Astrocyte (in vitro differentiated cells and primary cell): ENCODE results near the gene PDSS1. TPM values are rescaled to one million over a fixed set of nuclear protein-coding genes. Genes with fewer than 3 reads are reported as not detected.
A peak's percentile ranks its signal among the peaks of the same experiment; 100 is the strongest.

ENCODE experiments used
- DNase-seq: peaks from one replicate; pipeline ENCODE4 v3.0.0-alpha.2; 2010; ENCODE audit warnings: low read depth
- FAIRE-seq: peaks from 2 replicates; lab custom pipeline; 2011; peaks lifted over from hg19 to GRCh38; lab: Jason Lieb, UNC
- H2AFZ ChIP-seq: 2 replicates; pipeline ENCODE4 v1.6.0; 2012; ENCODE audit warnings: low read depth, low read length, inconsistent platforms
- H3K27ac ChIP-seq: 2 replicates; pipeline ENCODE4 v1.5.1; 2011; ENCODE audit warnings: low read depth, low read length, inconsistent platforms
- H3K27me3 ChIP-seq: 2 replicates; pipeline ENCODE4 v1.6.0; 2011; ENCODE audit warnings: low read length, inconsistent platforms; ENCODE audit not compliant: insufficient read depth
- H3K36me3 ChIP-seq: 2 replicates; pipeline ENCODE4 v1.5.1; 2011; ENCODE audit warnings: low read length, inconsistent platforms; ENCODE audit not compliant: insufficient read depth
- H3K4me1 ChIP-seq: 2 replicates; pipeline ENCODE4 v1.5.1; 2011; ENCODE audit warnings: low read length, inconsistent platforms; ENCODE audit not compliant: insufficient read depth
- H3K4me2 ChIP-seq: 2 replicates; pipeline ENCODE4 v1.6.0; 2012; ENCODE audit warnings: low read length, inconsistent platforms
- H3K4me3 ChIP-seq: 2 replicates; pipeline ENCODE4 v1.5.1; 2011; ENCODE audit warnings: low read depth, mild to moderate bottlenecking, low read length, inconsistent platforms; ENCODE audit not compliant: insufficient read depth
- H3K79me2 ChIP-seq: 2 replicates; pipeline ENCODE4 v1.6.0; 2012; ENCODE audit warnings: mild to moderate bottlenecking, low read length, inconsistent platforms; ENCODE audit not compliant: insufficient read depth
- H3K9ac ChIP-seq: 2 replicates; pipeline ENCODE4 v1.6.0; 2012; ENCODE audit warnings: mild to moderate bottlenecking, low read length, inconsistent platforms
- H3K9me3 ChIP-seq: 2 replicates; pipeline ENCODE4 v1.5.1; 2012; ENCODE audit warnings: low read depth, mild to moderate bottlenecking, low read length, inconsistent platforms; ENCODE audit not compliant: insufficient read depth
- H4K20me1 ChIP-seq: 2 replicates; pipeline ENCODE4 v1.6.0; 2012; ENCODE audit warnings: low read length, inconsistent platforms; ENCODE audit not compliant: insufficient read depth
- H3K27ac Mint-ChIP-seq: one replicate; pipeline ENCODE4 v1.8.0; 2021; ENCODE audit warnings: mild to moderate bottlenecking, mixed read lengths; ENCODE audit not compliant: unreplicated experiment
- H3K27me3 Mint-ChIP-seq: one replicate; pipeline ENCODE4 v1.8.0; 2021; ENCODE audit warnings: low read depth, mixed read lengths; ENCODE audit not compliant: unreplicated experiment
- H3K36me3 Mint-ChIP-seq: one replicate; pipeline ENCODE4 v1.8.0; 2021; ENCODE audit warnings: low read depth, mixed read lengths; ENCODE audit not compliant: unreplicated experiment
- H3K4me1 Mint-ChIP-seq: one replicate; pipeline ENCODE4 v1.8.0; 2021; ENCODE audit warnings: low read depth, mixed read lengths; ENCODE audit not compliant: unreplicated experiment
- H3K4me3 Mint-ChIP-seq: one replicate; pipeline ENCODE4 v1.8.0; 2021; ENCODE audit warnings: mild to moderate bottlenecking, moderate library complexity, mixed read lengths; ENCODE audit not compliant: unreplicated experiment
- H3K9me3 Mint-ChIP-seq: one replicate; pipeline ENCODE4 v1.8.0; 2021; ENCODE audit warnings: mild to moderate bottlenecking, mixed read lengths; ENCODE audit not compliant: unreplicated experiment
- EZH2 ChIP-seq: IDR thresholded peaks from 2 replicates; pipeline ENCODE4 v1.6.1; 2012; ENCODE audit warnings: mild to moderate bottlenecking, low read length, inconsistent platforms; ENCODE audit not compliant: insufficient read depth
- total RNA-seq: library from RNA; stranded (reverse); gene quantifications from 2 replicates; pipeline ENCODE4 v1.2.1, GENCODE V29; 2021
- TF ChIP-seq, protein P1 (sequence below): IDR thresholded peaks from 2 replicates; pipeline ENCODE4 v1.5.1; 2011; ENCODE audit warnings: low read depth, mild to moderate bottlenecking, inconsistent platforms, low read length, moderate library complexity; ENCODE audit not compliant: insufficient read depth

The PDSS1 gene
- total RNA-seq, 1 donor from 2014 or later = 9.6 TPM

DNA sequence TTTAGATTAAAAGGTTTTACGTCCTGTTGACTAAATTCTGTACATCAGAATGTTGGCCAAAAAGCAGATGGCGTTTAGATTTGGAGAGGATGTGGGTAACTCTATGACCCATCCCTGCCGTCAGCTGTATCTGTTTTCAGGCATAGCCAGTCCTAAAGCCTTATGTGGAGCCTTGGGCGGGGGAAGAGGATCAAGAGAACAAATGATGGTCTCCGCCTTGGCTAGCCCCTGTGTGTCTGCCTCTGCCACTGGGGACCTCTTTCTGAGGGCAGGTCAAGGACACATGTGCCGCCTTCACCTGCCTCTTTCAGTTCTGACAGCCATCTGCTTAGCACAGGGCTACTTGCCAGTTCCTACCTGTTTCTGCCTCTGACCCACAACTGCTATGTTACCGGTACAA lies 24.1 kb downstream of the PDSS1 start:
- no peak for DNase-seq
- no peaks in the 10 kb centered on the region for H3K4me1 Mint-ChIP-seq

DNA sequence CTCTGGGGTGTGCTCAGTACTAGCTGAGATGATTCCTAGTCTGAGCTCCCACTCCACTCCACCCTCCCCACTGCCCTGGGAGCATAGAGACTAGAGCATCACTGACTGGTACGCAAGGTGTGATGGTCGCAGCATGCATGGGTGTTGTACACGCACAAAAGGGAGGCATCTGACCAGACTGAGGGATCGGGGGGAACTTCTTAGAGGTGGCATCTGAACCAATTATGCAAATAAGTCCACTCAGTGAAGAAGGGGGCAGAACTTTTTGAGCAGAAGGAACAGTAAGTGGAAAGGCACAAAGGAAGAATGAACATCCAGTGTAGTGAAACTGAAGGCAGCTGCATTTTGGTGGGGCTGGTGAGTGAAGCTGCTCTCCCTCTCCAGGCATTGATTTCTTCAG lies 25.5 kb downstream of the PDSS1 start:
- Mint-ChIP-seq H3K9me3 (no peaks in the 10 kb centered on the region), H3K4me1 (no peaks in the 10 kb centered on the region), H3K36me3 (no peaks in the 10 kb centered on the region), H3K27ac (no peak overlapping the region), H3K27me3 (no peaks in the 10 kb centered on the region), H3K4me3 (no peak overlapping the region)
- Histone ChIP-seq H3K79me2 (no peaks in the 10 kb centered on the region), H3K36me3 (peaks cover 19% of the 10 kb centered on the region), H2AFZ (no peak overlapping the region), H3K4me1 (no peaks in the 10 kb centered on the region), H3K9ac (no peak overlapping the region), H3K27ac (no peak overlapping the region), H3K4me2 (no peak overlapping the region), H3K27me3 (no peaks in the 10 kb centered on the region), H3K4me3 (no peak overlapping the region), H4K20me1 (no peaks in the 10 kb centered on the region), H3K9me3 (no peaks in the 10 kb centered on the region)
- DNase-seq (no peak), FAIRE-seq (no peak)
- TF ChIP-seq, protein P1, sequence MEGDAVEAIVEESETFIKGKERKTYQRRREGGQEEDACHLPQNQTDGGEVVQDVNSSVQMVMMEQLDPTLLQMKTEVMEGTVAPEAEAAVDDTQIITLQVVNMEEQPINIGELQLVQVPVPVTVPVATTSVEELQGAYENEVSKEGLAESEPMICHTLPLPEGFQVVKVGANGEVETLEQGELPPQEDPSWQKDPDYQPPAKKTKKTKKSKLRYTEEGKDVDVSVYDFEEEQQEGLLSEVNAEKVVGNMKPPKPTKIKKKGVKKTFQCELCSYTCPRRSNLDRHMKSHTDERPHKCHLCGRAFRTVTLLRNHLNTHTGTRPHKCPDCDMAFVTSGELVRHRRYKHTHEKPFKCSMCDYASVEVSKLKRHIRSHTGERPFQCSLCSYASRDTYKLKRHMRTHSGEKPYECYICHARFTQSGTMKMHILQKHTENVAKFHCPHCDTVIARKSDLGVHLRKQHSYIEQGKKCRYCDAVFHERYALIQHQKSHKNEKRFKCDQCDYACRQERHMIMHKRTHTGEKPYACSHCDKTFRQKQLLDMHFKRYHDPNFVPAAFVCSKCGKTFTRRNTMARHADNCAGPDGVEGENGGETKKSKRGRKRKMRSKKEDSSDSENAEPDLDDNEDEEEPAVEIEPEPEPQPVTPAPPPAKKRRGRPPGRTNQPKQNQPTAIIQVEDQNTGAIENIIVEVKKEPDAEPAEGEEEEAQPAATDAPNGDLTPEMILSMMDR = no peak
- TF ChIP-seq EZH2 = no peak

More for the DNA sequence above, 24.1 kb downstream of the PDSS1 start:
- Mint-ChIP-seq H3K27ac (no peak overlapping the region), H3K36me3 (no peaks in the 10 kb centered on the region), H3K9me3 (no peaks in the 10 kb centered on the region), H3K27me3 (no peaks in the 10 kb centered on the region), H3K4me3 (no peak overlapping the region)
- Histone ChIP-seq H3K9ac (no peak overlapping the region), H2AFZ (no peak overlapping the region), H3K27ac (no peak overlapping the region), H3K9me3 (no peaks in the 10 kb centered on the region), H3K4me1 (no peaks in the 10 kb centered on the region), H3K79me2 (no peaks in the 10 kb centered on the region), H3K36me3 (peaks cover 24% of the 10 kb centered on the region), H3K4me2 (no peak overlapping the region), H3K4me3 (no peak overlapping the region), H4K20me1 (no peaks in the 10 kb centered on the region), H3K27me3 (no peaks in the 10 kb centered on the region)
- FAIRE-seq = no peak
- TF ChIP-seq, protein P1 = no peak
- no peak for TF ChIP-seq EZH2

DNA sequence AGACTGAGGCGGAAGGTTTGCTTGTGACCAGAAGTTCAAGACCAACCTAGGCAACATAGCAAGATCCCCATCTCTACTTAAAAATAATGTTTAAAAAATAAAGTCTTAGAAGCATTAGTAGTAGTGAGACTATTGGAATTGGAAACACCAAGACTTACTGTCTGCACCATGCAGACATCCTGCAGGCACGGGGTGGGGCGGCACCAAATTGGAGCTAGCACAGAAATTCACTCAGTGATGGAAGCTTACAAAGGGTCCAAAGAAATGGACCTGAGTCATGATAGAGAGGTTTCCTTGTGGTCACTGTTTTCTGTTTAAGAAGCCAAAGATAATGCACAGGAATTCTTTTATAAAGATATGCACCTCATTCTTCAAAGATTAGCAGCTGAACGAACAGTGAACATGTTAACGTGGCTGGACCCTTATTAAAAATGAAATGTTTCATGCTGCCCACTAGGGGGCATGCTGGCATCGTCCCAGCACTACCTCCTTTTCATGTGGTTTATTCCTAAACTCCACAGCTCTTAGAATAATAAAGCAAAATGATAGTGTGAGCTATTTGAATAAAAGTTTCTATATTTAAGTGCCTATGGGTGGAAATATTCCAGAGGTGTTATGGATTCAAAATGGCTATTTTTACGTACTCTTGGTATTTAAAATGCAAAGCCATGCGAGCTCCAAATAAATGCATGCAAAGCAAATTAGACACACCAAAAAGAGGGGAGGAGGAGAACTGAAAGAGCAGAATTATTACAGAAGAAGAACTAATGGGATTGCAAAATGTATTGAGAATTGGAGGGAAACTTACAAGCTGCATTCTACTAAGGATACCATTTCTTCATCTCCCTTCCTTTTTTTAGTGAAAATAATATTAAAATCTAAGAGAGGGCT lies 28.6 kb downstream of the PDSS1 start:
- Histone ChIP-seq H3K36me3 (peaks cover 16% of the 10 kb centered on the region), H3K4me2 (no peak overlapping the region), H2AFZ (no peak overlapping the region), H3K9ac (no peak overlapping the region), H3K27me3 (no peaks in the 10 kb centered on the region), H3K4me1 (no peaks in the 10 kb centered on the region), H4K20me1 (no peaks in the 10 kb centered on the region), H3K79me2 (no peaks in the 10 kb centered on the region), H3K9me3 (no peaks in the 10 kb centered on the region), H3K4me3 (no peak overlapping the region), H3K27ac (no peak overlapping the region)
- no peaks in the 10 kb centered on the region for H3K27me3 Mint-ChIP-seq
- H3K27ac Mint-ChIP-seq = no peak overlapping the region
- no peak overlapping the region for H3K4me3 Mint-ChIP-seq
- no peaks in the 10 kb centered on the region for H3K36me3 Mint-ChIP-seq
- no peaks in the 10 kb centered on the region for H3K4me1 Mint-ChIP-seq
- FAIRE-seq (peak; percentile 41), DNase-seq (peak; percentile 60)
- no peaks in the 10 kb centered on the region for H3K9me3 Mint-ChIP-seq
- TF ChIP-seq EZH2 = no peak
- TF ChIP-seq, protein P1 = peak; percentile 92
